K562 treated with DMSO at 1 percent for 24 hours (cell line): ENCODE measurements around the gene DSP. TPM values are rescaled to one million over a fixed set of nuclear protein-coding genes. Genes with fewer than 3 reads are reported as not detected.

Experiments
- total RNA-seq: library from RNA; unstranded; fragments of 300-600 nt; gene quantifications from 2 replicates; pipeline ENCODE4 v1.2.3, GENCODE V29; 2022; ENCODE audit warnings: low read depth; ENCODE audit not compliant: insufficient read depth

Gene DSP
- 0.06 TPM in 1 of 2 replicates, not detected in the other for total RNA-seq

GRCh38 chr6:7541175-7542064 lies at the start of gene DSP:
Gene DSP, plus strand, starts transcription at chr6:7541671. Its CDS starts 245 bp downstream, at chr6:7541916.

DNA sequence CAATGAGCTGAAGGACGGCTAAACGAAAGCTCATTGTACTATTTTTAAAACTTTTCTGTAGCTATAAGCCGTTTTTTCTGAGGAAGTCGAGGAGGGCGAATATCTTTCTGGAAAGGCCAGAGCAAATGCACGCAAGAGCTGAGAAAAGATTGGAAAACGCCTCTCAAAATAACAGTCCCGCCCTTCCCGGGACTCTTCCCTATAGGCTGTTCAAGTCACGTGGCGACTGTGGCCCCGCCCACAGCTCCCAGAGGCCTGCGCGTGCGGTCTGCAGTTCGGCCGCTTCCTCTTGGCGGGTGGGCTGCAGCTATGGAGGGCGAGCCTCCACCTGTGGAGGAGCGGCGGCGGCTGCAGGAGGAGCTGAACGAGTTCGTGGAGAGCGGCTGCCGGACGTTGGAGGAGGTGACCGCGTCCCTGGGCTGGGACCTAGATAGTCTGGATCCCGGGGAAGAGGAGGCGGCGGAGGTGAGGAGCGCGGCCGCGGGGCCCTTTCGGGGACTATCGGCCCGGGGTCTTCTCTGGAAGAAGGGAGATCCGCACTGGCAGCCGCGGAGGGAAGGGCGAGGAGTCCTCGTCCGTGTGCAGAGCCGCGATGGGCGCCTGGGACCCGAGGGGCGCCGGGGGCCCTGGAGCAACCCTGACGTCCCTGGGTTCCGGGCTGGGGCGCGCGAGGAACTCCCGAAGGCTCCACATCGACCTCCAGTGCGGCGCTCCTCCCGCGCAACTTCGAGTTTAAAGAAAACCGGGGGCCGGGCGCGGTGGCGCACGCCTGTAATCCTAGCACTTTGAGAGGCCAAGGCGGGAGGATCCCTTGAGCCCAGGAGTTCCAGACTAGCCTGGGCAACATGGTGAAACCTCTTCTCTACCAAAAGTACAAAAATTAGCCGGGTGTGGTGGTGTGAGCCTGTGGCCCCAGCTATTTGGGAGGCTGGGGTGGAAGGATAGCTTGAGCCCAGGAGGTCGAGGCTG lies 48.8 kb downstream of the DSP start, which contains the start of gene SNRNP48:
SNRNP48 (plus strand) TSS at position 250 of the 969 bp plus-strand sequence; CDS start at position 310, 60 bp downstream.

Other genes with a start within 250 kb of the DSP start
- gene SSR1, start 228.5 kb upstream of the DSP start, total RNA-seq = 74.6 and 80.6 TPM in 2 replicates
- gene CAGE1, start 151.9 kb upstream of the DSP start, total RNA-seq = not detected in 2 replicates
- 17.6 and 19.6 TPM in 2 replicates for gene RIOK1, start 151.9 kb upstream of the DSP start, total RNA-seq
- 8.9 and 11.3 TPM in 2 replicates for gene SNRNP48, start 48.5 kb downstream of the DSP start, total RNA-seq
- gene BMP6, start 184.4 kb downstream of the DSP start, total RNA-seq = 0.38 and 0.51 TPM in 2 replicates